MM.1S (cell line): ENCODE data around the gene SUMO1.

Source experiments
- DNase-seq: peaks from one replicate; pipeline ENCODE4 v3.0.0-alpha.2; 2015
- H2AFZ ChIP-seq: fragments of 300-600 bp; sonication (generic); 2 replicates; pipeline ENCODE4 v1.6.0; 2016; ENCODE audit warnings: antibody characterized with exemption, low read length
- H3F3A ChIP-seq: fragments of 300-600 bp; sonication (generic); 2 replicates; pipeline ENCODE4 v1.6.1; 2016; ENCODE audit warnings: mild to moderate bottlenecking, antibody characterized with exemption, low read length, moderate library complexity, mixed read lengths; ENCODE audit not compliant: insufficient read depth
- H3K27ac ChIP-seq: fragments of 300-600 bp; sonication (generic); 2 replicates; pipeline ENCODE4 v1.5.1; 2016; ENCODE audit warnings: mild to moderate bottlenecking, low read length
- H3K27me3 ChIP-seq: fragments of 300-600 bp; sonication (generic); replicated peaks from 2 replicates; pipeline ENCODE4 v1.6.0; 2016; ENCODE audit warnings: low read length; ENCODE audit not compliant: insufficient read depth
- H3K36me3 ChIP-seq: fragments of 300-600 bp; sonication (generic); replicated peaks from 2 replicates; pipeline ENCODE4 v1.6.1; 2016; ENCODE audit warnings: mild to moderate bottlenecking, low read length, mixed read lengths; ENCODE audit not compliant: insufficient read depth
- H3K4me1 ChIP-seq: fragments of 300-600 bp; sonication (generic); 2 replicates; pipeline ENCODE4 v1.6.1; 2016; ENCODE audit warnings: low read length, mixed read lengths
- H3K4me2 ChIP-seq: fragments of 300-600 bp; sonication (generic); 2 replicates; pipeline ENCODE4 v1.6.0; 2016; ENCODE audit warnings: low read depth, low read length
- H3K4me3 ChIP-seq: fragments of 300-600 bp; sonication (generic); 2 replicates; pipeline ENCODE4 v1.5.1; 2016; ENCODE audit warnings: low read length, mixed read lengths
- H3K79me2 ChIP-seq: fragments of 300-600 bp; sonication (generic); 2 replicates; pipeline ENCODE4 v1.6.1; 2016; ENCODE audit warnings: mixed run types, low read length, mixed read lengths
- H3K9ac ChIP-seq: fragments of 300-600 bp; sonication (generic); 2 replicates; pipeline ENCODE4 v1.6.1; 2016; ENCODE audit warnings: low read length, mixed read lengths
- H3K9me2 ChIP-seq: fragments of 300-600 bp; sonication (generic); replicated peaks from 2 replicates; pipeline ENCODE4 v1.6.1; 2016; ENCODE audit warnings: mild to moderate bottlenecking, low read length, mixed read lengths; ENCODE audit not compliant: insufficient read depth
- H3K9me3 ChIP-seq: fragments of 300-600 bp; sonication (generic); replicated peaks from 2 replicates; pipeline ENCODE4 v1.6.1; 2016; ENCODE audit warnings: mild to moderate bottlenecking, low read length, mixed read lengths; ENCODE audit not compliant: insufficient read depth
- H4K20me1 ChIP-seq: fragments of 300-600 bp; sonication (generic); 2 replicates; pipeline ENCODE4 v1.6.1; 2016; ENCODE audit warnings: mild to moderate bottlenecking, low read length, moderate library complexity, mixed read lengths; ENCODE audit not compliant: insufficient read depth
- CTCF ChIP-seq: fragments of 300-600 bp; sonication (generic); IDR thresholded peaks from 2 replicates; pipeline ENCODE4 v1.5.1; 2016; ENCODE audit warnings: antibody characterized with exemption, low read length, mixed read lengths
- EZH2 ChIP-seq: fragments of 300-600 bp; sonication (generic); optimal IDR thresholded peaks from 2 replicates; pipeline ENCODE3; 2017; ENCODE audit warnings: low read depth, mild to moderate bottlenecking, antibody characterized with exemption, low read length, mixed read lengths
- EZH2phosphoT487 ChIP-seq: fragments of 300-600 bp; sonication (generic); IDR thresholded peaks from 2 replicates; pipeline ENCODE4 v1.6.1; 2018; ENCODE audit warnings: antibody characterized with exemption, low read length

The SUMO1 gene

GRCh38 chr2:202267495-202267894 is 29.1 kb upstream of the SUMO1 start:
- Histone ChIP-seq H3K9me2 (no peaks in the 10 kb centered on the region), H3K27ac (peak overlapping the region; percentile 93; the same call in 1 of the 2 replicates), H3K36me3 (no peaks in the 10 kb centered on the region), H3K9ac (peak overlapping the region; percentile 98), H3K4me2 (peak overlapping the region; percentile 96), H3K4me1 (0 out of 2 replicates have a peak, but pooled peaks cover 9% of the 10 kb centered on the region), H4K20me1 (peaks cover 56% of the 10 kb centered on the region), H3F3A (peaks cover 2% of the 10 kb centered on the region; the same call in 1 of the 2 replicates), H3K4me3 (peak overlapping the region; percentile 90), H3K9me3 (no peaks in the 10 kb centered on the region), H3K79me2 (peaks cover 74% of the 10 kb centered on the region), H3K27me3 (no peaks in the 10 kb centered on the region), H2AFZ (no peak overlapping the region)
- TF ChIP-seq CTCF = no peak
- TF ChIP-seq EZH2 = no peak
- TF ChIP-seq EZH2phosphoT487 = no peak
- peak; percentile 11 for DNase-seq

DNA sequence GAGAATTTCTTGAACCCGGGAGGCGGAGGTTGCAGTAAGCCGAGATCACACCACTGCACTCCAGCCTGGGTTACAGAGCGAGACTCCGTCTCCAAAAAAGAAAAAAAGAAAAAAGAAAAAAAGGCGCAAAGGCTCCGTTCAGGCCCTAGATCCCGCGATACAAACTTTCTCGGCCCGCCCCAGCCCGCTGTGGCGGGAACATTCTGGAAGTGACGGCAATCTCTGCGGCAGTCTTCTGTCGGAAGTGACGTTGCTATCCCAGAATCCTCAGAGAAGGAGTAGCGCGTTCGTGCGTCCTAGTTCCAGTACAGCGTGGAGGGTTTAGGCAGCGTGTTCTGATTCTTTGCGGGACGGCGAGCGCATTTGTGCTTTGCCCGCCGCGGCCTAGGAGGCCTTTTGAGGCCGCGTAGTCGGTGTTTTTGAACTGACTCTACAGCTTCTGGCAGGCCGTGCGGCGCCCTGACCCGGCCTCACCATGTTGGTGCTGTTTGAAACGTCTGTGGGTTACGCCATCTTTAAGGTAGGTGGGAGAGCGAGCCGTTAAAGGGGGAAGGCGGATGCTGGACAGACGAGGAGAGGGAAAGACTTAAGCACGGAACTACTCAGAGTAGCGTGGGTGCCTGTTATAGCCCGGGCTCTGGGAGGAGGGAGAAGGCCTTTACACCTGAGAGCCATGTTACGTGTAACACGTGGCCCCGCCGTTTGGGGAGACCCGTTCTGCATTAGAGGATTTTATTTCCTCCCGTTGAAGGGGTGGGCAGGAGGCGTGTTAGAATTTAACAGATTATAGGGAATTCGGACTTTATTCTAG is 27.3 kb upstream of the SUMO1 start, which contains the start of gene NOP58:
TSS of gene NOP58 (plus strand) at position 297 of the 811 bp plus-strand sequence. CDS start at position 476, 179 bp downstream.
- no peaks in the 10 kb centered on the region for H3K27me3 ChIP-seq
- TF ChIP-seq EZH2 (no peak), EZH2phosphoT487 (no peak), CTCF (no peak)
- H3K9me2 ChIP-seq = no peaks in the 10 kb centered on the region
- 0 out of 2 replicates have a peak within 1 kb of the TSS, but pooled peaks have one; percentile 28 for H2AFZ ChIP-seq
- peak within 1 kb of the TSS; percentile 96 for H3K4me2 ChIP-seq
- H3F3A ChIP-seq = peaks cover 3% of the 10 kb centered on the region; the same call in 1 of the 2 replicates
- peak within 1 kb of the TSS; percentile 90 for H3K4me3 ChIP-seq
- no peaks in the 10 kb centered on the region for H3K36me3 ChIP-seq
- H3K9ac ChIP-seq = peak within 1 kb of the TSS; percentile 98
- H3K4me1 ChIP-seq = 0 out of 2 replicates have a peak, but pooled peaks cover 9% of the 10 kb centered on the region
- peaks cover 56% of the 10 kb centered on the region for H3K79me2 ChIP-seq
- no peaks in the 10 kb centered on the region for H3K9me3 ChIP-seq
- peak within 1 kb of the TSS; percentile 93 for H3K27ac ChIP-seq
- H4K20me1 ChIP-seq = peaks cover 38% of the 10 kb centered on the region
- DNase-seq = peak; percentile 97

DNA sequence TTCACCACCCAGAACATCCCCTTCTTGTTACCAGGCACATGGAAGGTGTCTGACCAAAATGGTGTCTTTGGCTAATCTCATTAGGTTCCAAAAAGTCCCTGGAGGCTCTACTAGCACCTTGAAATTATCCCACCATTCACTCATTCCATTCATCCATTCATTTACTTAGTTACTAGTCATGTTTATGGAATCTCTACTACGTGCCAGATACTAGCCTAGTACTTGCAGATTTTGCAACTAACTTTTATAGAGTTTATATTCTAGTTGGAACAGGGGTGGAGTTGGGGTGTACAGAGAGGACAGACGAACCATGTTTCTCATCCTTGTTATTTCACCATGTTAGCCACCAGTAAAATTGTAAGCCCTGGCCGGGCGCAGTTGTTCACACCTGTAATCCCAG is 23.1 kb upstream of the SUMO1 start:
- H3K27me3 ChIP-seq = no peaks in the 10 kb centered on the region
- no peak for DNase-seq
- no peaks in the 10 kb centered on the region for H3K36me3 ChIP-seq
- no peaks in the 10 kb centered on the region for H3K9me3 ChIP-seq
- no peak for TF ChIP-seq EZH2phosphoT487
- TF ChIP-seq EZH2 = no peak
- no peak for TF ChIP-seq CTCF
- no peak overlapping the region for H3K27ac ChIP-seq
- no peaks in the 10 kb centered on the region for H3K9me2 ChIP-seq
- no peaks in the 10 kb centered on the region for H4K20me1 ChIP-seq
- H3K4me2 ChIP-seq = no peak overlapping the region
- H3F3A ChIP-seq = peaks cover 7% of the 10 kb centered on the region; the same call in 1 of the 2 replicates
- no peak overlapping the region for H2AFZ ChIP-seq
- no peak overlapping the region for H3K9ac ChIP-seq
- H3K79me2 ChIP-seq = peaks cover 14% of the 10 kb centered on the region
- H3K4me1 ChIP-seq = peaks cover 5% of the 10 kb centered on the region; the same call in 1 of the 2 replicates
- H3K4me3 ChIP-seq = no peak overlapping the region
